ENCODE data around the gene GRPEL1. TPM values are rescaled to one million over a fixed set of nuclear protein-coding genes. Genes with fewer than 3 reads are reported as not detected.
A peak's percentile ranks its signal among the peaks of the same experiment; 100 is the strongest.

Gene GRPEL1
- total and polyA plus RNA-seq, 2 of the 13 experiments (the other 11 are each of a cell fraction or from before 2014, with no cell fraction given) = 32.3 to 141 TPM

- no peak for TF ChIP-seq ZBTB43 (CRISPR knock-in tag; conservative IDR thresholded peaks at IDR 0.05)
- no peak for TF ChIP-seq CEBPB (IDR thresholded peaks at IDR 0.05; ENCODE audit: borderline replicate concordance, low read depth, low read length)
- TF ChIP-seq ZNF317 (CRISPR knock-in tag; IDR thresholded peaks at IDR 0.05) = no peak
- TF ChIP-seq ZNF816 (CRISPR knock-in tag; IDR thresholded peaks at IDR 0.05; ENCODE audit: borderline replicate concordance) = no peak
- no peak for TF ChIP-seq NKX3-1 (CRISPR knock-in tag; IDR thresholded peaks at IDR 0.05)
- TF ChIP-seq RXRA (CRISPR knock-in tag; IDR thresholded peaks at IDR 0.05) = peak; percentile 41; the same call in 1 of the 2 replicates
- TF ChIP-seq RCOR2 (CRISPR knock-in tag; IDR thresholded peaks at IDR 0.05) = no peak
- TF ChIP-seq ZFP90 (CRISPR knock-in tag; IDR thresholded peaks at IDR 0.05; ENCODE audit: borderline replicate concordance) = no peak
- no peak for TF ChIP-seq MATR3 (CRISPR knock-in tag; IDR thresholded peaks at IDR 0.05)
- no peak for TF ChIP-seq ZNF552 (CRISPR knock-in tag; IDR thresholded peaks at IDR 0.05; ENCODE audit: borderline replicate concordance)
- no peak for TF ChIP-seq SIX1 (CRISPR knock-in tag; IDR thresholded peaks at IDR 0.05; ENCODE audit: borderline replicate concordance)
- TF ChIP-seq CSRNP1 (CRISPR knock-in tag; IDR thresholded peaks at IDR 0.05) = no peak
- TF ChIP-seq CHD4 (IDR thresholded peaks at IDR 0.05; ENCODE audit: borderline replicate concordance, low read length) = no peak
- TF ChIP-seq CBX2 (IDR thresholded peaks at IDR 0.05; ENCODE audit: low read depth, low read length) = no peak
- TF ChIP-seq CBX2 (CRISPR knock-in tag; IDR thresholded peaks at IDR 0.05; ENCODE audit: low read depth) = no peak
- TF ChIP-seq RFXAP (CRISPR knock-in tag; IDR thresholded peaks at IDR 0.05; ENCODE audit: borderline replicate concordance) = peak; percentile 98
- no peak for TF ChIP-seq ZKSCAN8 (CRISPR knock-in tag; IDR thresholded peaks at IDR 0.05; ENCODE audit: borderline replicate concordance)
- TF ChIP-seq RFX1 (IDR thresholded peaks at IDR 0.05) = peak; percentile 96
- TF ChIP-seq TSC22D2 (CRISPR knock-in tag; IDR thresholded peaks at IDR 0.05; ENCODE audit: borderline replicate concordance) = no peak
- no peak for TF ChIP-seq ATF7 (IDR thresholded peaks at IDR 0.05)
- no peak for TF ChIP-seq ATF7 (CRISPR knock-in tag; IDR thresholded peaks at IDR 0.05)
- no peak for TF ChIP-seq HNRNPH1 (optimal IDR thresholded peaks at IDR 0.05; ENCODE audit: low read depth, low read length)
- no peak for TF ChIP-seq ASH2L (IDR thresholded peaks at IDR 0.05; ENCODE audit: insufficient read length, low read depth, low read length)
- no peak for TF ChIP-seq THRA (CRISPR knock-in tag; IDR thresholded peaks at IDR 0.05; ENCODE audit: borderline replicate concordance)
- TF ChIP-seq ZNF546 (CRISPR knock-in tag; conservative IDR thresholded peaks at IDR 0.05) = no peak
- no peak for TF ChIP-seq TMF1 (CRISPR knock-in tag; IDR thresholded peaks at IDR 0.05; ENCODE audit: low read depth)
- no peak for TF ChIP-seq ZNF629 (CRISPR knock-in tag; conservative IDR thresholded peaks at IDR 0.05)
- TF ChIP-seq SOX6 (IDR thresholded peaks at IDR 0.05) = no peak
- no peak; the same call in 1 of the 2 replicates for TF ChIP-seq SOX6 (CRISPR knock-in tag; IDR thresholded peaks at IDR 0.05)
These were observed 25.2 kb downstream of the GRPEL1 start (continued) for GRCh38 chr4:7042503-7043283.

Data from HepG2 (cell line).